Activated naive CD8-positive, alpha-beta T cell treated with anti-CD3 and anti-CD28 coated beads, Interleukin-2, amount 50 U/mL, for 24 hours (primary cell): Measurements from ENCODE around the gene EFCAB6.
A peak's percentile ranks its signal among the peaks of the same experiment; 100 is the strongest.

Source experiments
- ATAC-seq: fragments of 150-1000 bp; cut with Tn5 transposase; one replicate; pipeline ENCODE4 v1.10.0; 2021
- DNase-seq: peaks from one replicate; pipeline ENCODE4 v3.0.0; 2021
- H3K27ac Mint-ChIP-seq: one replicate; pipeline ENCODE4 v1.8.0; 2021; ENCODE audit warnings: mild to moderate bottlenecking, mixed read lengths
- H3K27me3 Mint-ChIP-seq: one replicate; pipeline ENCODE4 v1.8.0; 2021; ENCODE audit warnings: mixed read lengths
- H3K36me3 Mint-ChIP-seq: one replicate; pipeline ENCODE4 v1.8.0; 2021; ENCODE audit warnings: low read depth, mixed read lengths
- H3K4me1 Mint-ChIP-seq: one replicate; pipeline ENCODE4 v1.8.0; 2021; ENCODE audit warnings: mixed read lengths
- H3K4me3 Mint-ChIP-seq: one replicate; pipeline ENCODE4 v1.8.0; 2021; ENCODE audit warnings: mild to moderate bottlenecking, moderate library complexity, mixed read lengths
- H3K9me3 Mint-ChIP-seq: one replicate; pipeline ENCODE4 v1.8.0; 2021; ENCODE audit warnings: mixed read lengths

Gene EFCAB6

GRCh38 chr22:43812149-43812842, at the start of gene EFCAB6:
Gene EFCAB6, minus strand, starts transcription at chr22:43812305. Its CDS starts 29,987 bp downstream, at chr22:43782318.
- peaks cover 25% of the 10 kb centered on the region for H3K4me1 Mint-ChIP-seq
- DNase-seq (peak; percentile 92), ATAC-seq (peak; percentile 87)
- H3K27ac Mint-ChIP-seq = peak within 1 kb of the TSS; percentile 91
- no peaks in the 10 kb centered on the region for H3K27me3 Mint-ChIP-seq
- no peaks in the 10 kb centered on the region for H3K9me3 Mint-ChIP-seq
- H3K4me3 Mint-ChIP-seq = peak within 1 kb of the TSS; percentile 88
- H3K36me3 Mint-ChIP-seq = peaks cover 5% of the 10 kb centered on the region

GRCh38 chr22:43861529-43861928, 49.4 kb upstream of the EFCAB6 start:
- Mint-ChIP-seq H3K9me3 (no peaks in the 10 kb centered on the region), H3K36me3 (no peaks in the 10 kb centered on the region), H3K27ac (no peak overlapping the region), H3K4me3 (no peak overlapping the region), H3K4me1 (peaks cover 6% of the 10 kb centered on the region), H3K27me3 (peaks cover 70% of the 10 kb centered on the region)
- DNase-seq (no peak), ATAC-seq (peak; percentile 10)

GRCh38 chr22:43860831-43861230, 48.7 kb upstream of the EFCAB6 start:
- H3K4me3 Mint-ChIP-seq = no peak overlapping the region
- peaks cover 72% of the 10 kb centered on the region for H3K27me3 Mint-ChIP-seq
- no peak overlapping the region for H3K27ac Mint-ChIP-seq
- no peaks in the 10 kb centered on the region for H3K36me3 Mint-ChIP-seq
- H3K9me3 Mint-ChIP-seq = no peaks in the 10 kb centered on the region
- no peak for DNase-seq
- ATAC-seq = no peak
- H3K4me1 Mint-ChIP-seq = peaks cover 6% of the 10 kb centered on the region

GRCh38 chr22:43860126-43860525, 48.0 kb upstream of the EFCAB6 start:
- no peaks in the 10 kb centered on the region for H3K9me3 Mint-ChIP-seq
- H3K27me3 Mint-ChIP-seq = peaks cover 69% of the 10 kb centered on the region
- no peak for ATAC-seq
- no peak overlapping the region for H3K27ac Mint-ChIP-seq
- DNase-seq = no peak
- H3K4me1 Mint-ChIP-seq = peaks cover 6% of the 10 kb centered on the region
- H3K4me3 Mint-ChIP-seq = no peak overlapping the region
- H3K36me3 Mint-ChIP-seq = no peaks in the 10 kb centered on the region

GRCh38 chr22:43859621-43860020, 47.5 kb upstream of the EFCAB6 start:
- DNase-seq (no peak), ATAC-seq (no peak)
- H3K4me3 Mint-ChIP-seq = no peak overlapping the region
- H3K36me3 Mint-ChIP-seq = no peaks in the 10 kb centered on the region
- peaks cover 65% of the 10 kb centered on the region for H3K27me3 Mint-ChIP-seq
- H3K4me1 Mint-ChIP-seq = peaks cover 6% of the 10 kb centered on the region
- H3K27ac Mint-ChIP-seq = no peak overlapping the region
- H3K9me3 Mint-ChIP-seq = no peaks in the 10 kb centered on the region

- peaks cover 6% of the 10 kb centered on the region for H3K4me1 Mint-ChIP-seq
- H3K4me3 Mint-ChIP-seq = no peak overlapping the region
- H3K36me3 Mint-ChIP-seq = no peaks in the 10 kb centered on the region
- no peak for ATAC-seq
- peaks cover 63% of the 10 kb centered on the region for H3K27me3 Mint-ChIP-seq
- no peak for DNase-seq
- H3K27ac Mint-ChIP-seq = no peak overlapping the region
- no peaks in the 10 kb centered on the region for H3K9me3 Mint-ChIP-seq
Measured at GRCh38 chr22:43859176-43859575, 47.1 kb upstream of the EFCAB6 start.

- H3K36me3 Mint-ChIP-seq = no peaks in the 10 kb centered on the region
- ATAC-seq = no peak
Measured at GRCh38 chr22:43858156-43858895, 46.2 kb upstream of the EFCAB6 start.

GRCh38 chr22:43857367-43857766, 45.3 kb upstream of the EFCAB6 start:
- no peak overlapping the region for H3K27ac Mint-ChIP-seq
- H3K4me1 Mint-ChIP-seq = peaks cover 3% of the 10 kb centered on the region
- peaks cover 52% of the 10 kb centered on the region for H3K27me3 Mint-ChIP-seq
- no peak overlapping the region for H3K4me3 Mint-ChIP-seq
- DNase-seq (no peak), ATAC-seq (no peak)
- no peaks in the 10 kb centered on the region for H3K9me3 Mint-ChIP-seq
- H3K36me3 Mint-ChIP-seq = no peaks in the 10 kb centered on the region

More at GRCh38 chr22:43858156-43858895, 46.2 kb upstream of the EFCAB6 start:
- Mint-ChIP-seq H3K4me3 (no peak overlapping the region), H3K4me1 (peaks cover 6% of the 10 kb centered on the region), H3K9me3 (no peaks in the 10 kb centered on the region), H3K27ac (no peak overlapping the region), H3K27me3 (peaks cover 56% of the 10 kb centered on the region)
- DNase-seq = no peak

GRCh38 chr22:43855431-43855830, 43.3 kb upstream of the EFCAB6 start:
- no peaks in the 10 kb centered on the region for H3K9me3 Mint-ChIP-seq
- no peak overlapping the region for H3K27ac Mint-ChIP-seq
- H3K27me3 Mint-ChIP-seq = peaks cover 48% of the 10 kb centered on the region
- no peaks in the 10 kb centered on the region for H3K4me1 Mint-ChIP-seq
- no peaks in the 10 kb centered on the region for H3K36me3 Mint-ChIP-seq
- ATAC-seq (no peak), DNase-seq (no peak)
- H3K4me3 Mint-ChIP-seq = no peak overlapping the region

GRCh38 chr22:43854786-43855271, 42.7 kb upstream of the EFCAB6 start:
- Mint-ChIP-seq H3K27ac (no peak overlapping the region), H3K27me3 (peaks cover 42% of the 10 kb centered on the region), H3K36me3 (no peaks in the 10 kb centered on the region), H3K4me3 (no peak overlapping the region), H3K9me3 (no peaks in the 10 kb centered on the region), H3K4me1 (no peaks in the 10 kb centered on the region)
- no peak for ATAC-seq
- no peak for DNase-seq

- Mint-ChIP-seq H3K36me3 (no peaks in the 10 kb centered on the region), H3K4me1 (no peaks in the 10 kb centered on the region), H3K4me3 (no peak overlapping the region), H3K9me3 (no peaks in the 10 kb centered on the region), H3K27me3 (peaks cover 36% of the 10 kb centered on the region), H3K27ac (no peak overlapping the region)
- DNase-seq (no peak), ATAC-seq (no peak)
Measured at GRCh38 chr22:43854121-43854785, 42.1 kb upstream of the EFCAB6 start.

GRCh38 chr22:43853328-43853931, 41.3 kb upstream of the EFCAB6 start:
- Mint-ChIP-seq H3K4me1 (no peaks in the 10 kb centered on the region), H3K9me3 (no peaks in the 10 kb centered on the region), H3K27me3 (peaks cover 28% of the 10 kb centered on the region), H3K27ac (no peak overlapping the region), H3K4me3 (no peak overlapping the region), H3K36me3 (no peaks in the 10 kb centered on the region)
- ATAC-seq (no peak), DNase-seq (no peak)

- DNase-seq (no peak), ATAC-seq (no peak)
- Mint-ChIP-seq H3K27ac (no peak overlapping the region), H3K4me3 (no peak overlapping the region), H3K4me1 (no peaks in the 10 kb centered on the region), H3K9me3 (no peaks in the 10 kb centered on the region), H3K27me3 (peaks cover 26% of the 10 kb centered on the region), H3K36me3 (no peaks in the 10 kb centered on the region)
Measured at GRCh38 chr22:43852573-43853327, 40.6 kb upstream of the EFCAB6 start.

GRCh38 chr22:43851979-43852307, 39.8 kb upstream of the EFCAB6 start:
- Mint-ChIP-seq H3K4me1 (no peaks in the 10 kb centered on the region), H3K4me3 (no peak overlapping the region), H3K36me3 (no peaks in the 10 kb centered on the region), H3K27me3 (peaks cover 18% of the 10 kb centered on the region), H3K9me3 (no peaks in the 10 kb centered on the region), H3K27ac (no peak overlapping the region)
- ATAC-seq = no peak
- no peak for DNase-seq
